Fibroblast of lung (primary cell): ENCODE results near the gene VAV2.

Source experiments
- CTCF ChIP-seq, 2 donors: IDR thresholded peaks in 1 of 2; conservative IDR thresholded peaks in 1 of 2; 1 replicate in 1 of 2; 2 replicates in 1 of 2; pipeline ENCODE4 v1.5.1; 2011 to 2012; ENCODE audit warnings: low read length in 2 of 2, control low read depth in 1 of 2, inconsistent platforms in 1 of 2, low read depth in 1 of 2, mild to moderate bottlenecking in 1 of 2
- EZH2 ChIP-seq: IDR thresholded peaks from 2 replicates; pipeline ENCODE4 v1.5.1; 2012; ENCODE audit warnings: low read length, control low read depth, mild to moderate bottlenecking; ENCODE audit errors: missing control alignments

DNA sequence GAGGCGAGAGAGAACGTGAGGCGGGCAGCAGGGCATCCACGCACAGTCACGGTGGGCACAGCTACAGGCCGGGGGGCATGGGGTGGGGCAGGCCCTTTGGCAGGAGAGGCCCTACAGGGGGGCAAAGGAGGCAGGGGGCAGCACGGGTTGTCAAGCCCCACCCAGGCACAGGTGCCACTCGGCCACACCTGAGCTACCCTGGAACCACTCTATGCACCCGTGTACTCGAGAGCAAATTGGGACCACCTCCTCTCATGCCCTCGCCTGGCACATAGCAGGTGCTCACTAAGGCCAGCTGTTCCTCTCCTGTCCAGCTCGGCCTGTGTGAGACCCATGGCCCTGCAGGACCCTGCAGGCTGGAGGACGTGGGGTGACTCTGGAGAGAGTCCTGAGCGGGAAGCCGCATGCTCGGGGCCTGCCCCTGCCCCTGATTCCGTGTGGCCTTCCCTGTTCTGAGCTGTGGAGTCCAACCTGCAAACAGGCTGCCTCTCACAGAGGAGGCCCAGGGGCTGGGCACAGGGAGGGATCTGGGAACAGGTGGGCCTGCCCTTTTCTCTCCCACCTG lies 222.5 kb downstream of the VAV2 start:
- TF ChIP-seq CTCF (conservative IDR thresholded peaks at IDR 0.05 in 1 of 2, IDR thresholded peaks at IDR 0.05 in 1 of 2; ENCODE audit: low read depth in 1 of 2, low read length in 2 of 2) (no peak), EZH2 (no peak)
